ENCODE data around the gene USP22.

The USP22 gene

DNA sequence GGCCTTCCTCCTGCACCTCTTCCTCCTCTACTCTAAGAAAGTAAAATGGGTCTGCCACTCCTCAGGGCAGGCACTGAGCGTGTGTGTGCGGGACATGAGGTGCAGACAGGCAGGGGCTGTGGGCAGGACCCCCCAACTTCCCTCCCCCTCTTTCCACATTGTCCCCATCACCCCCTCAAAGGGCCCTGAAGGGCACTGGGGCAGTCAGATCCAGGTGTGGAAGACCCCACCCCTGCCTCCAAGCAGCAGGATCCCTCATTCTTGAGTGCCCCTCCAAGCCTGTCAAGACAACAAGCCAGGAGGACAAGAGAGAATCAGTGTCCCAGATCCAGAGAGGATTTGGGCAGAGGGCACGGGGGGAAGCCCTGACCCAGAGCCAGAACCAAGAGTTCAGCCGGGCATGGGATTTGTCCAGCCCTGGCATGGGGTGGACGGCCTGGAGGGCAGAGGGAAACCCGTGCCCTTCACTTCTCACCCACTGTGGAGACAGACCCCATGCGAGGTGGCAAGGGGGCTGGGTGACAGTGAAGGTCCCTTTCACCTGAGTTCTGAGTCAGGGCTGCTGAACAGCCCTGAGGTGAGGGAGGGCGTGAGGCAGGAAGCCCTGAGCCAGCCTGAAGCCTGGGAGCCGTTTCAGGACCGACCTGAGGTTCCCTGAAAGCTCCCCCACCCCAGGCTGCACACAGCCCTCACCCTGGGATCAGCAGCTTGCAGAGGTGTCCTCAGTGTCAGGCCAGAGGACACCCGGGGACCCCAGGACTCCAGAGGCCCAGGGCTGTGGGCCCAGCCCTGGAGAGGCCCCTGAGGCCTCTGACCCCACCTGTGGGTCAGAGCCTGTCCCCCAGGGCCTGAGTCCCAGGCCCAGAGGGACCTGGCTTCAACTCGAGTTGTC is 45.8 kb downstream of the USP22 start:
- no peak overlapping the region for H2AFZ ChIP-seq (ENCODE audit: low read length)
- H3K4me1 ChIP-seq (ENCODE audit: low read length), result no peaks in the 10 kb centered on the region
- H3K27ac ChIP-seq (ENCODE audit: low read length), result no peak overlapping the region

DNA sequence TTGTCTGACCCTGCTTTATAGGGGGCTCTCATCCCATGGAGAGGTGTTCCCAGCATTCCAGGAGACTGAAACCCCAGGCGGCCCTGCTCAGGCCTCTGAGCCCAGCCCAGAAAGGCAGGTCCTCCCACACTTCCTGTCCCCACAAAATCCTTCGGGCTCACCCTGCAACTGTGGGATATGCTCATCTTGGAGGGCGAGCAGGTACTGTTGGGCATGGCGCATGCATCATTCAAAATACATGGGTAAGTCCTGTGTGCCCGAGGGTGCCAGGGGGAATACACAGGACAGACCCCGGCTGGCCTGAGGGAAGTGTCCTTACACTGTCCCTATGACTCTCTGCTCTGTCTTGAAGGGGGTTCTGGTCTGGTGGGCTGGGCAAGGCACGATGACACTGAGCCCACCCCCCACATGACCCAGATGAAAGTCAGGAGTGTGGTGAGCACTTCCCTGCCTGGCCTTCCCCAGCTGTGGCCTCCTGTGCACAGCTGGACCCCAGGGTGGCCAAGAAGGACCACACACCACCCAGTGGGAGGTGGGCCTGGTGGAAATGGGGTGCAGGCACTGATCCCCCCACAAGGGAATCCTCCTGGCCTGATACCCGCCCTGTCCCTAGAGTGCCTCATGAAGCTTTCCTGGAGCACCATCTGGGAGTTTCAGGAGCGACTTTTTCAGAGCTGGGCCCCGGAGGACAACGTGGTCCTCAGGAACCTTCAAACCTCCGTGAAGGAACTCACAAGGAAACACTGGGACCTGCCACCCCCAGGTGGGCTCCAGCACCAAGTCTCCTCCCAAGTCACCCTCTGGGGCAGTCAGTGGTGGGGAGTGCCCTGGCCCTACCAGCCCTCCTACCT is 46.7 kb downstream of the USP22 start:
- no peak for DNase-seq
- H3K9ac ChIP-seq (ENCODE audit: low read length), result no peak overlapping the region
- no peaks in the 10 kb centered on the region for H3K79me2 ChIP-seq (ENCODE audit: low read length)
- peaks cover 12% of the 10 kb centered on the region; the same call in 1 of the 2 replicates for H3F3A ChIP-seq (ENCODE audit: insufficient read depth, low read length)
- H3K4me3 ChIP-seq (ENCODE audit: low read length), result no peak overlapping the region
- no peaks in the 10 kb centered on the region for H3K9me2 ChIP-seq (replicated peaks; ENCODE audit: insufficient read depth, low read length)
- no peaks in the 10 kb centered on the region for H3K4me1 ChIP-seq (ENCODE audit: low read length)
- H3K27ac ChIP-seq (ENCODE audit: low read length), result no peak overlapping the region
- no peaks in the 10 kb centered on the region for H3K36me3 ChIP-seq (replicated peaks; ENCODE audit: insufficient read depth, low read length)
- H3K27me3 ChIP-seq (replicated peaks; ENCODE audit: insufficient read depth, low read length), result no peaks in the 10 kb centered on the region
- no peaks in the 10 kb centered on the region for H4K20me1 ChIP-seq (ENCODE audit: insufficient read depth, low read length)
- no peak overlapping the region for H3K4me2 ChIP-seq (ENCODE audit: low read depth, low read length)
- H3K9me3 ChIP-seq (replicated peaks; ENCODE audit: insufficient read depth, low read length), result no peaks in the 10 kb centered on the region
- TF ChIP-seq, protein P1, sequence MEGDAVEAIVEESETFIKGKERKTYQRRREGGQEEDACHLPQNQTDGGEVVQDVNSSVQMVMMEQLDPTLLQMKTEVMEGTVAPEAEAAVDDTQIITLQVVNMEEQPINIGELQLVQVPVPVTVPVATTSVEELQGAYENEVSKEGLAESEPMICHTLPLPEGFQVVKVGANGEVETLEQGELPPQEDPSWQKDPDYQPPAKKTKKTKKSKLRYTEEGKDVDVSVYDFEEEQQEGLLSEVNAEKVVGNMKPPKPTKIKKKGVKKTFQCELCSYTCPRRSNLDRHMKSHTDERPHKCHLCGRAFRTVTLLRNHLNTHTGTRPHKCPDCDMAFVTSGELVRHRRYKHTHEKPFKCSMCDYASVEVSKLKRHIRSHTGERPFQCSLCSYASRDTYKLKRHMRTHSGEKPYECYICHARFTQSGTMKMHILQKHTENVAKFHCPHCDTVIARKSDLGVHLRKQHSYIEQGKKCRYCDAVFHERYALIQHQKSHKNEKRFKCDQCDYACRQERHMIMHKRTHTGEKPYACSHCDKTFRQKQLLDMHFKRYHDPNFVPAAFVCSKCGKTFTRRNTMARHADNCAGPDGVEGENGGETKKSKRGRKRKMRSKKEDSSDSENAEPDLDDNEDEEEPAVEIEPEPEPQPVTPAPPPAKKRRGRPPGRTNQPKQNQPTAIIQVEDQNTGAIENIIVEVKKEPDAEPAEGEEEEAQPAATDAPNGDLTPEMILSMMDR (IDR thresholded peaks at IDR 0.05; ENCODE audit: low read length), result no peak
- TF ChIP-seq EZH2phosphoT487 (IDR thresholded peaks at IDR 0.05; ENCODE audit: low read length), result no peak
- no peak for TF ChIP-seq EZH2 (optimal IDR thresholded peaks at IDR 0.05; ENCODE audit: low read depth, low read length)
- no peak overlapping the region for H2AFZ ChIP-seq (ENCODE audit: low read length)

More for the DNA sequence above, 45.8 kb downstream of the USP22 start:
- no peak overlapping the region for H3K4me3 ChIP-seq (ENCODE audit: low read length)
- 0 out of 2 replicates have a peak, but pooled peaks cover under 1% of the 10 kb centered on the region for H3K36me3 ChIP-seq (replicated peaks; ENCODE audit: insufficient read depth, low read length)
- no peaks in the 10 kb centered on the region for H3K27me3 ChIP-seq (replicated peaks; ENCODE audit: insufficient read depth, low read length)
- no peak overlapping the region for H3K9ac ChIP-seq (ENCODE audit: low read length)
- H3F3A ChIP-seq (ENCODE audit: insufficient read depth, low read length), result peaks cover 12% of the 10 kb centered on the region; the same call in 1 of the 2 replicates
- no peaks in the 10 kb centered on the region for H3K79me2 ChIP-seq (ENCODE audit: low read length)
- H3K4me2 ChIP-seq (ENCODE audit: low read depth, low read length), result no peak overlapping the region
- DNase-seq, result no peak
- H3K9me3 ChIP-seq (replicated peaks; ENCODE audit: insufficient read depth, low read length), result no peaks in the 10 kb centered on the region
- H3K9me2 ChIP-seq (replicated peaks; ENCODE audit: insufficient read depth, low read length), result no peaks in the 10 kb centered on the region
- TF ChIP-seq, protein P1 (IDR thresholded peaks at IDR 0.05; ENCODE audit: low read length), result no peak
- TF ChIP-seq EZH2 (optimal IDR thresholded peaks at IDR 0.05; ENCODE audit: low read depth, low read length), result no peak
- no peak for TF ChIP-seq EZH2phosphoT487 (IDR thresholded peaks at IDR 0.05; ENCODE audit: low read length)
- no peaks in the 10 kb centered on the region for H4K20me1 ChIP-seq (ENCODE audit: insufficient read depth, low read length)

DNA sequence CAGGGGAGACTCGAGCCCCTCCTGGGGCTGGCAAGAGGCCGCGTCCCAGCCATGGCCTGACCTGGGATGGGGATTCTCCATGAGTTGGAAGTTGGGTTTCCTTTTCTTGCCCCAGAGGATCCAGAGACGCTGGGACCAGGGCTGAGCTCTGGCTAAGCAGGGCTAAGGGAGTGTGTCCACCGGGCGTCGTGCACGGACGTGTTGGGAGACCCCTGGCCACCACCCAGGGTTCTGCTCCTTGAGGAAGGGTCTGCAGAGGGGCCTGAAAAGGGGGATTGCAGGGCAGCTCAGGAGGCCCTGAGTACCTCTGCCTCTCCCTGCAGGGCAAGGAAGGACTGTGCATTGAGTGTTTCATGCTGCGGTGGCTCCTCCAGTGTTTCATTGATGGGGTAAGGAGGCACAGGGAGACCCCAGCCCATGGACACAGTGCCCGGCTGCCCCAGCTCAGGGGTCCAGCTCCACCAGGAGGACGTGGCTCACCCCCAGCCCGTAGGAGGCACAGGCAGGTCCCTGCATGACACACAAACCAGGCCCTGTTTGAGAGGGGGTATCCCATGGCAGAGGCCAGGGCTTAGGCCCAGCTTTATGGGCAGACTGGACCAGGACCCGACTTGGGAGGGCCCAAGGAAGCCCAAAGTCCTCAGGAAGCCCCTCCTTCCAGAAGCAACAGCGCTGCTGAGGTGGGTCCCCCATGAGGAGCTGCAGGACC is 47.5 kb downstream of the USP22 start:
- Histone ChIP-seq H3K9ac (ENCODE audit: low read length) (no peak overlapping the region), H3K4me2 (ENCODE audit: low read depth, low read length) (no peak overlapping the region), H3K4me3 (ENCODE audit: low read length) (no peak overlapping the region), H3K27ac (ENCODE audit: low read length) (no peak overlapping the region), H3K79me2 (ENCODE audit: low read length) (no peaks in the 10 kb centered on the region), H3K36me3 (replicated peaks; ENCODE audit: insufficient read depth, low read length) (no peaks in the 10 kb centered on the region), H3K9me2 (replicated peaks; ENCODE audit: insufficient read depth, low read length) (no peaks in the 10 kb centered on the region), H3F3A (ENCODE audit: insufficient read depth, low read length) (peaks cover 10% of the 10 kb centered on the region; the same call in 1 of the 2 replicates), H2AFZ (ENCODE audit: low read length) (no peak overlapping the region), H3K9me3 (replicated peaks; ENCODE audit: insufficient read depth, low read length) (no peaks in the 10 kb centered on the region), H3K4me1 (ENCODE audit: low read length) (no peaks in the 10 kb centered on the region), H4K20me1 (ENCODE audit: insufficient read depth, low read length) (no peaks in the 10 kb centered on the region), H3K27me3 (replicated peaks; ENCODE audit: insufficient read depth, low read length) (no peaks in the 10 kb centered on the region)
- DNase-seq, result no peak
- TF ChIP-seq, protein P1 (IDR thresholded peaks at IDR 0.05; ENCODE audit: low read length), result no peak
- TF ChIP-seq EZH2 (optimal IDR thresholded peaks at IDR 0.05; ENCODE audit: low read depth, low read length), result no peak
- no peak for TF ChIP-seq EZH2phosphoT487 (IDR thresholded peaks at IDR 0.05; ENCODE audit: low read length)
